IMR-90 (cell line): Measurements from ENCODE around the gene MFNG. TPM values are rescaled to one million over a fixed set of nuclear protein-coding genes. Genes with fewer than 3 reads are reported as not detected.

Experiments used
- ATAC-seq: fragments of 200-7000 bp; cut with Tn5 transposase; 2 replicates; pipeline ENCODE4 v1.9.1; 2020; ENCODE audit warnings: low read depth, mild to moderate bottlenecking, moderate library complexity
- BruUV-seq: library from RNA; stranded (reverse); fragments of 400-500 nt; replicated peaks from 2 replicates; lab custom pipeline; 2021; lab: Mats Ljungman, UMichigan
- CTCF ChIA-PET: fragments of 300-600 bp; formaldehyde crosslinking; extraction: SDS; loops from one replicate; lab custom pipeline; 2021; ENCODE audit warnings: antibody characterized with exemption; lab: Yijun Ruan, JAX
- POLR2A ChIA-PET: fragments of 300-600 bp; sonication (Branson Sonifier 250); formaldehyde crosslinking; loops from one replicate; lab custom pipeline; 2022; ENCODE audit warnings: antibody characterized with exemption; ENCODE audit not compliant: unreplicated experiment; lab: Charles Lee
- DNase-seq: peaks from one replicate; pipeline ENCODE4 v3.0.0; 2013
- H2AFZ ChIP-seq: replicated peaks from 2 replicates; pipeline ENCODE3; 2013; ENCODE audit warnings: low read length, mild to moderate bottlenecking; ENCODE audit not compliant: poor library complexity
- H2AK5ac ChIP-seq: 2 replicates; pipeline ENCODE4 v1.6.1; 2013; ENCODE audit warnings: low read depth, low read length, inconsistent platforms
- H2AK9ac ChIP-seq: replicated peaks from 2 replicates; pipeline ENCODE3; 2013; ENCODE audit warnings: mild to moderate bottlenecking, low read depth, low read length, moderate library complexity; ENCODE audit not compliant: poor library complexity
- H2BK120ac ChIP-seq: 2 replicates; pipeline ENCODE4 v1.6.1; 2013; ENCODE audit warnings: low read depth, low read length, inconsistent platforms
- H2BK15ac ChIP-seq: 3 replicates; pipeline ENCODE4 v1.6.1; 2013; ENCODE audit warnings: low read depth, low read length, inconsistent platforms
- H2BK20ac ChIP-seq: 2 replicates; pipeline ENCODE4 v1.6.1; 2013; ENCODE audit warnings: low read depth, mild to moderate bottlenecking, inconsistent platforms, low read length, moderate library complexity
- H2BK5ac ChIP-seq: 2 replicates; pipeline ENCODE4 v1.6.1; 2013; ENCODE audit warnings: mild to moderate bottlenecking, low read depth, low read length, inconsistent platforms; ENCODE audit not compliant: poor library complexity, severe bottlenecking
- H3K14ac ChIP-seq: replicated peaks from 2 replicates; pipeline ENCODE4 v1.6.1; 2013; ENCODE audit warnings: low read depth, low read length, inconsistent platforms
- H3K18ac ChIP-seq: 2 replicates; pipeline ENCODE4 v1.6.1; 2013; ENCODE audit warnings: low read depth, low read length, control low read depth
- H3K23ac ChIP-seq: 2 replicates; pipeline ENCODE4 v1.6.1; 2013; ENCODE audit warnings: low read depth, low read length, inconsistent platforms
- H3K27ac ChIP-seq: 2 replicates; pipeline ENCODE4 v1.5.1; 2013; ENCODE audit warnings: mild to moderate bottlenecking, control low read depth, low read length; ENCODE audit not compliant: insufficient read depth
- H3K27me3 ChIP-seq: 2 replicates; pipeline ENCODE4 v1.6.1; 2013; ENCODE audit warnings: low read length; ENCODE audit not compliant: control insufficient read depth, insufficient read depth
- H3K36me3 ChIP-seq: 2 replicates; pipeline ENCODE4 v1.6.1; 2013; ENCODE audit warnings: low read length, mixed read lengths; ENCODE audit not compliant: control insufficient read depth, insufficient read depth
- H3K4ac ChIP-seq: 2 replicates; pipeline ENCODE4 v1.6.1; 2013; ENCODE audit warnings: low read depth, low read length, inconsistent platforms
- H3K4me1 ChIP-seq: 2 replicates; pipeline ENCODE4 v1.6.1; 2013; ENCODE audit warnings: low read length, mixed read lengths; ENCODE audit not compliant: control insufficient read depth, insufficient read depth
- H3K4me2 ChIP-seq: 2 replicates; pipeline ENCODE4 v1.6.1; 2013; ENCODE audit warnings: low read depth, mild to moderate bottlenecking, control low read depth, low read length, moderate library complexity
- H3K4me3 ChIP-seq: 2 replicates; pipeline ENCODE4 v1.5.1; 2013; ENCODE audit warnings: low read depth, mild to moderate bottlenecking, control low read depth, low read length, moderate library complexity; ENCODE audit not compliant: insufficient read depth
- H3K56ac ChIP-seq: 2 replicates; pipeline ENCODE4 v1.6.1; 2013; ENCODE audit warnings: low read length, inconsistent platforms; ENCODE audit not compliant: insufficient read depth; ENCODE audit errors: extremely low read depth
- H3K79me1 ChIP-seq, 2 experiments: 2 replicates each; pipeline ENCODE4 v1.6.1; 2013; ENCODE audit warnings: low read length in 2 of 2, inconsistent platforms in 1 of 2, low read depth in 1 of 2
- H3K9ac ChIP-seq: 2 replicates; pipeline ENCODE4 v1.6.1; 2013; ENCODE audit warnings: low read depth, low read length, control low read depth
- H3K9me1 ChIP-seq: 2 replicates; pipeline ENCODE4 v1.6.1; 2013; ENCODE audit warnings: low read length, inconsistent platforms; ENCODE audit not compliant: insufficient read depth
- H3K9me3 ChIP-seq: 2 replicates; pipeline ENCODE4 v1.6.1; 2013; ENCODE audit warnings: low read length; ENCODE audit not compliant: control insufficient read depth, insufficient read depth
- H4K20me1 ChIP-seq: 2 replicates; pipeline ENCODE4 v1.6.1; 2013; ENCODE audit warnings: low read length, inconsistent platforms; ENCODE audit not compliant: insufficient read depth
- H4K5ac ChIP-seq: 2 replicates; pipeline ENCODE4 v1.6.1; 2013; ENCODE audit warnings: mild to moderate bottlenecking, low read depth, low read length, control low read depth
- H4K8ac ChIP-seq, 2 experiments: 2 replicates each; pipeline ENCODE4 v1.6.1; 2013; ENCODE audit warnings: low read depth in 2 of 2, low read length in 2 of 2, control low read depth in 1 of 2, inconsistent platforms in 1 of 2
- H4K91ac ChIP-seq: 2 replicates; pipeline ENCODE4 v1.6.1; 2013; ENCODE audit warnings: low read depth, low read length, inconsistent platforms; ENCODE audit not compliant: insufficient read depth
- BHLHE40 ChIP-seq: fragments of 150-350 bp; IDR thresholded peaks from 2 replicates; pipeline ENCODE4 v1.6.1; 2016; ENCODE audit warnings: mild to moderate bottlenecking, low read depth, low read length
- CEBPB ChIP-seq: IDR thresholded peaks from 2 replicates; pipeline ENCODE4 v1.6.1; 2012; ENCODE audit warnings: low read depth, low read length, improper control_type of control experiment
- CHD1 ChIP-seq: IDR thresholded peaks from 2 replicates; pipeline ENCODE4 v1.6.1; 2012; ENCODE audit warnings: low read depth, low read length, improper control_type of control experiment
- CTCF ChIP-seq: conservative IDR thresholded peaks from 2 replicates; pipeline ENCODE4 v1.5.1; 2012; ENCODE audit warnings: mild to moderate bottlenecking, low read depth, low read length, improper control_type of control experiment
- ELK1 ChIP-seq: fragments of 150-350 bp; IDR thresholded peaks from 2 replicates; pipeline ENCODE4 v1.6.1; 2016; ENCODE audit warnings: low read depth, mild to moderate bottlenecking, low read length, moderate library complexity, borderline replicate concordance
- FOS ChIP-seq: fragments of 150-350 bp; IDR thresholded peaks from 2 replicates; pipeline ENCODE4 v1.6.1; 2016; ENCODE audit warnings: low read depth, low read length
- MAFK ChIP-seq: IDR thresholded peaks from 2 replicates; pipeline ENCODE4 v1.6.1; 2012; ENCODE audit warnings: low read depth, low read length, improper control_type of control experiment
- MAZ ChIP-seq: IDR thresholded peaks from 2 replicates; pipeline ENCODE4 v1.6.1; 2012; ENCODE audit warnings: low read depth, mild to moderate bottlenecking, low read length, improper control_type of control experiment, moderate library complexity, borderline replicate concordance
- MXI1 ChIP-seq: IDR thresholded peaks from 2 replicates; pipeline ENCODE4 v1.6.1; 2012; ENCODE audit warnings: low read depth, mild to moderate bottlenecking, low read length, moderate library complexity, borderline replicate concordance
- NFE2L2 ChIP-seq: fragments of 150-350 bp; IDR thresholded peaks from 2 replicates; pipeline ENCODE4 v1.6.1; 2016; ENCODE audit warnings: low read depth, mild to moderate bottlenecking, low read length
- POLR2A ChIP-seq: IDR thresholded peaks from 2 replicates; pipeline ENCODE4 v1.6.1; 2012; ENCODE audit warnings: mild to moderate bottlenecking, low read depth, low read length
- RAD21 ChIP-seq: IDR thresholded peaks from 2 replicates; pipeline ENCODE4 v1.6.1; 2012; ENCODE audit warnings: low read length, improper control_type of control experiment
- RCOR1 ChIP-seq: IDR thresholded peaks from 2 replicates; pipeline ENCODE4 v1.6.1; 2012; ENCODE audit warnings: mild to moderate bottlenecking, low read length, improper control_type of control experiment; ENCODE audit not compliant: insufficient replicate concordance
- RFX5 ChIP-seq: IDR thresholded peaks from 2 replicates; pipeline ENCODE4 v1.8.0; 2012; ENCODE audit warnings: low read depth, mild to moderate bottlenecking, low read length, moderate library complexity
- SMC3 ChIP-seq: fragments of 150-350 bp; IDR thresholded peaks from 2 replicates; pipeline ENCODE4 v1.6.1; 2016; ENCODE audit warnings: low read depth, mild to moderate bottlenecking, antibody characterized with exemption, low read length, moderate library complexity
- USF2 ChIP-seq: fragments of 150-350 bp; IDR thresholded peaks from 2 replicates; pipeline ENCODE4 v1.6.1; 2017; ENCODE audit warnings: mild to moderate bottlenecking, antibody characterized with exemption, low read length, low read depth
- WGBS, 2 experiments: methylation state at CpG; one replicate each; pipeline versions ENCODE4 v1.1.5 to v1.1.7; 2013; ENCODE audit warnings: missing lambda C conversion rate in 2 of 2; ENCODE audit not compliant: insufficient read length in 1 of 2; ENCODE audit errors: extremely low coverage in 2 of 2; 5-methylcytosine and 5-hydroxymethylcytosine counted together
- dilution Hi-C: fragments of 300-500 bp; cut with HindIII; formaldehyde crosslinking; loops from one replicate; pipeline ENCODE4 v1.14.3; 2018; ENCODE audit warnings: low sequenced_read_pairs; ENCODE audit not compliant: unreplicated experiment
- in situ Hi-C: fragments of 300-500 bp; cut with MboI; formaldehyde crosslinking; loops from 3 replicates; pipeline ENCODE4 v1.14.3; 2019; ENCODE audit warnings: low sequenced_read_pairs, inconsistent platforms, mixed read lengths
- intact Hi-C: fragments of 100-400 bp; cut with micrococcal nuclease; formaldehyde crosslinking; loops from 2 replicates; pipeline ENCODE4 v1.10.0; 2022
- polyA plus RNA-seq, 3 experiments: library from polyadenylated mRNA; depleted of rRNA; stranded (reverse); fragments of >200 nt; gene quantifications; 2 replicates each; pipeline ENCODE4 v1.2.3, GENCODE V29; 2012; ENCODE audit warnings: low replicate concordance in 1 of 3
- total RNA-seq: library from RNA; depleted of rRNA; stranded (reverse); fragments of >200 nt; gene quantifications from 2 replicates; pipeline ENCODE4 v1.2.3, GENCODE V29; 2012

Gene MFNG
- total and polyA plus RNA-seq, 2 of the 4 experiments (the other 2 are of a cell fraction): 0.15 TPM; not detected in 1

GRCh38 chr22:37505989-37506388 is 19.8 kb upstream of the MFNG start:
- no peak overlapping the region for H3K4me2 ChIP-seq
- no peak for ATAC-seq
- H2BK5ac ChIP-seq: no peak overlapping the region
- no peak overlapping the region for H4K8ac ChIP-seq
- no TSS peak for BruUV-seq
- CTCF ChIA-PET: no interaction called here
- H3K23ac ChIP-seq: no peak overlapping the region
- H2AK9ac ChIP-seq: no peak overlapping the region
- no peak overlapping the region for H3K56ac ChIP-seq
- H2BK120ac ChIP-seq: no peak overlapping the region
- H2BK20ac ChIP-seq: no peak overlapping the region
- H2BK15ac ChIP-seq: no peak overlapping the region
- in situ Hi-C loops (no loop called here), intact Hi-C loops (no loop called here), dilution Hi-C loops (no loop called here)
- H3K4me1 ChIP-seq: peaks cover 10% of the 10 kb centered on the region
- no peak for TF ChIP-seq SMC3
- no peak for TF ChIP-seq MXI1
- no peak for TF ChIP-seq CTCF
- TF ChIP-seq RFX5: no peak
- no peak for TF ChIP-seq RAD21
- no peak for TF ChIP-seq BHLHE40
- no peak for TF ChIP-seq ELK1
- no peak for TF ChIP-seq RCOR1
- TF ChIP-seq CHD1: no peak
- TF ChIP-seq MAFK: no peak
- no peak for TF ChIP-seq NFE2L2
- TF ChIP-seq USF2: no peak
- TF ChIP-seq POLR2A: no peak
- no peak for TF ChIP-seq CEBPB
- TF ChIP-seq MAZ: no peak
- no peak for TF ChIP-seq FOS
- no peak overlapping the region for H2AFZ ChIP-seq
- no peak overlapping the region for H3K4ac ChIP-seq
- H3K9me3 ChIP-seq: no peaks in the 10 kb centered on the region
- no peak overlapping the region for H4K91ac ChIP-seq
- peaks cover 1 to 12% of the 10 kb centered on the region in 2 experiments; a peak in 2 of 4 replicates for H3K79me1 ChIP-seq
- H4K20me1 ChIP-seq: no peaks in the 10 kb centered on the region; the same call in 1 of the 2 replicates
- peaks cover 4% of the 10 kb centered on the region for H3K9me1 ChIP-seq
- H3K14ac ChIP-seq: no peak overlapping the region
- H3K36me3 ChIP-seq: peaks cover 28% of the 10 kb centered on the region
- POLR2A ChIA-PET: no interaction called here
- no peak overlapping the region for H4K5ac ChIP-seq
- no peak overlapping the region for H3K27ac ChIP-seq
- H3K27me3 ChIP-seq: no peaks in the 10 kb centered on the region
- 91% methylated on average over 5 of the region's 14 CpGs; no CpG with 5 or more reads in 1 of the 2 experiments for WGBS, 2 experiments
- no peak overlapping the region for H2AK5ac ChIP-seq
- no peak overlapping the region for H3K18ac ChIP-seq
- no peak overlapping the region for H3K9ac ChIP-seq
- H3K4me3 ChIP-seq: no peak overlapping the region
- DNase-seq: no peak
